NT2/D1 (cell line): ENCODE results near the gene NPC1.
"Not testable (repeated sequence)": the region's sequence is repeated elsewhere in the genome, so short reads cannot be mapped to it uniquely, and the experiment has no call there.

Experiments used
- DNase-seq: peaks from one replicate; pipeline ENCODE4 v3.0.0-alpha.2; 2011; ENCODE audit warnings: low read depth, low spot score
- H3K27me3 ChIP-seq: 2 replicates; pipeline ENCODE4 v1.6.0; 2011; ENCODE audit warnings: mild to moderate bottlenecking; ENCODE audit not compliant: insufficient read length, insufficient read depth
- H3K36me3 ChIP-seq: 2 replicates; pipeline ENCODE4 v1.6.1; 2011; ENCODE audit warnings: mild to moderate bottlenecking, low read length, mixed read lengths; ENCODE audit not compliant: insufficient read depth, insufficient read length
- H3K4me1 ChIP-seq: 2 replicates; pipeline ENCODE4 v1.5.1; 2011; ENCODE audit not compliant: insufficient read depth, insufficient read length
- H3K4me3 ChIP-seq: 2 replicates; pipeline ENCODE4 v1.5.1; 2011; ENCODE audit warnings: low read depth; ENCODE audit not compliant: insufficient read length
- H3K9ac ChIP-seq: 2 replicates; pipeline ENCODE4 v1.6.0; 2011; ENCODE audit warnings: low read depth; ENCODE audit not compliant: insufficient read length
- H3K9me3 ChIP-seq: 2 replicates; pipeline ENCODE4 v1.5.1; 2011; ENCODE audit warnings: mild to moderate bottlenecking, low read length; ENCODE audit not compliant: insufficient read depth
- SUZ12 ChIP-seq: IDR thresholded peaks from 2 replicates; pipeline ENCODE4 v1.6.1; 2011; ENCODE audit not compliant: insufficient read length, insufficient read depth; ENCODE audit errors: extremely low read depth
- YY1 ChIP-seq: IDR thresholded peaks from 2 replicates; pipeline ENCODE4 v1.6.1; 2011; ENCODE audit not compliant: insufficient read length, insufficient read depth
- ZNF274 ChIP-seq: IDR thresholded peaks from 2 replicates; pipeline ENCODE4 v1.6.1; 2011; ENCODE audit warnings: mild to moderate bottlenecking, low read depth, low read length

Gene NPC1

DNA sequence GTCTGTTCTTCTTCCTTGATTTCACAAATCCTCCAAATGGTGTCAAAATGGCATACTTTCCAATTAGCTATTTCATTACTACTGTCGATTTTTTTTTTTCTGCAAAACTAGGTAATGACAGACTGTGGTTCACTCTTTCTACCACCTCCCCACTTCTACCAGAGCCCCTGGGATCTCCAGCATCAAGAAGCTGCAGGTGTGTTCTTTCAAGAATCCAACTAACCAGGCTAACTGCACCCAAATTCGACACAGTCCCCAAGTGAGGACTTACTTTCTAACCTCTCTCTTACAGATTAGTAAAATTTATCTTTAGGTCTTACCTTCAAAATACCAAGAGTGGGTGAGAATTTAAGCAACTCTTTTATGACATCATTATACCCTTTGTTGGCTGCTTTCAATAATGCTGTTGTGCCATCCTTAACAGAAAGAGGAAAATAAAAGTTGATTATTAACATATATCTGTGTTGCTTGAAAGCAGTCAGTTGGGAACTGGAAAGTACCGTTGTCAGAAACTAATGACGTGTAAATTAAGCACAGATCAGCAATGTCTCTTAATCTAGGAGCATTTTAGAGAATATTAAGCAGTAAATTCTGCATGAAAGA, 31.2 kb upstream of the NPC1 start:
- peaks cover 46% of the 10 kb centered on the region for H3K27me3 ChIP-seq
- no peak overlapping the region for H3K4me3 ChIP-seq
- H3K9me3 ChIP-seq, result no peaks in the 10 kb centered on the region
- H3K4me1 ChIP-seq, result no peaks in the 10 kb centered on the region
- no peaks in the 10 kb centered on the region for H3K36me3 ChIP-seq
- no peak overlapping the region for H3K9ac ChIP-seq
- no peak for DNase-seq
- TF ChIP-seq ZNF274 (no peak), SUZ12 (no peak), YY1 (no peak)

- Histone ChIP-seq H3K36me3 (no peaks in the 10 kb centered on the region), H3K9ac (no peak overlapping the region), H3K27me3 (peaks cover 37% of the 10 kb centered on the region), H3K4me3 (no peak overlapping the region), H3K9me3 (no peaks in the 10 kb centered on the region), H3K4me1 (no peaks in the 10 kb centered on the region)
- TF ChIP-seq YY1, result no peak
- TF ChIP-seq ZNF274, result no peak
- TF ChIP-seq SUZ12, result no peak
- no peak for DNase-seq
Measured at GRCh38 chr18:23616258-23616657, 30.0 kb upstream of the NPC1 start.

- TF ChIP-seq SUZ12, result no peak
- TF ChIP-seq ZNF274, result no peak
- TF ChIP-seq YY1, result no peak
- Histone ChIP-seq H3K36me3 (no peaks in the 10 kb centered on the region), H3K9ac (no peak overlapping the region), H3K27me3 (peaks cover 23% of the 10 kb centered on the region), H3K4me1 (no peaks in the 10 kb centered on the region), H3K4me3 (no peak overlapping the region), H3K9me3 (no peaks in the 10 kb centered on the region)
- DNase-seq, result no peak
Measured at GRCh38 chr18:23614891-23615290, 28.6 kb upstream of the NPC1 start.

GRCh38 chr18:23614413-23614812, 28.1 kb upstream of the NPC1 start:
- Histone ChIP-seq H3K4me1 (no peaks in the 10 kb centered on the region), H3K4me3 (no peak overlapping the region), H3K9ac (no peak overlapping the region), H3K27me3 (peaks cover 19% of the 10 kb centered on the region), H3K9me3 (no peaks in the 10 kb centered on the region), H3K36me3 (no peaks in the 10 kb centered on the region)
- DNase-seq, result no peak
- TF ChIP-seq SUZ12, result no peak
- TF ChIP-seq ZNF274, result no peak
- TF ChIP-seq YY1, result no peak

DNA sequence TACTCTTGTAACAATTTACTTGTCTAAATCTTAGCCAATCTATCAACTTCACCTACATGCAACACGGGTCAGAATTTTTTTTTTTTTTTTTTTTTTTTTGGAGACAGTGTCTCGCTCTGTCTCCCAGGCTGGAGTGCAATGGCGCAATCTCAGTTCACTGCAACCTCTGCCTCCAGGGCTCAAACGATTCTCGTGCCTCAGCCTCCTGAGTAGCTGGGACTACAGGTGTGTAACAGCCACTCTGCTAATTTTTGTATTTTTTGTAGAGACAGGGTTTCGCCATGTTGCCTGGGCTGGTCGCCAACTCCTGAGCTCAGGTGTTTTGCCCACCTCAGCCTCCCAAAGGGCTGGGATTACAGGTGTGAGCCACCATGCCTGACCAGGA, 26.8 kb upstream of the NPC1 start:
- peaks cover 12% of the 10 kb centered on the region for H3K27me3 ChIP-seq
- H3K36me3 ChIP-seq, H3K9me3 ChIP-seq, DNase-seq, H3K9ac ChIP-seq, H3K4me1 ChIP-seq, H3K4me3 ChIP-seq: not testable (repeated sequence)

GRCh38 chr18:23612434-23613090, 26.3 kb upstream of the NPC1 start:
- no peak for DNase-seq
- H3K27me3 ChIP-seq, result peaks cover 7% of the 10 kb centered on the region
- TF ChIP-seq SUZ12 (no peak), YY1 (no peak)
- H3K9me3 ChIP-seq, result no peaks in the 10 kb centered on the region
- H3K36me3 ChIP-seq, result no peaks in the 10 kb centered on the region
- no peak overlapping the region for H3K9ac ChIP-seq
- H3K4me3 ChIP-seq, result no peak overlapping the region
- H3K4me1 ChIP-seq, result no peaks in the 10 kb centered on the region

DNA sequence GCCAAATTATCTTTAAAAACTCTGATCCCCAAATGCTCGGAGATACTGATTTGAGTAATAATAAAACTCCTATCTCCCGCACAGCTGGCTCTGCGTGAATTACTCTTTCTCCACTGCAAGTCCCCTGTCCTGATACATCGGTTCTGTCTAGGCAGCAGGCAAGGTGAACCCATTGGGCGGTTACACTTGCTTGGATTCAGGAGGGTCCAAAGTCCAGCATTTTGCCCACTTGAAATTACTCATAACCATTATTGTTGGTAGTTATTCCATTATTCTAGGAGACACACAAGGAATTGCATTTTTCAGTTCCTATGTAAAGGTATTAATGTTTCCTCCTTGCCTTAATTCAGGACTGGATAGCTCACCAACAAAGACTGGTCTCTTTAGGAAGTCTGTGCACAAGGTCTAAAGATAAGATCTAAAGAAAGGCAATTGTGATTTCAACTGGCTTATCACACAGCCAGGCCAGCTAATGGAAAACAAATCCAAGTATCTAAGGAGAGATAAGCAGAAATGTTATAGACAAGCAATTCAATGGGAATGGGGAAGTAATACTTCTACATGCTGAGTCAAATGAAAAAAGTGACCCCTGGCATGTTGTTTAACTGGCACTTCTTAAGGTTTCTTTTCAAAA, 23.2 kb upstream of the NPC1 start:
- no peaks in the 10 kb centered on the region for H3K4me1 ChIP-seq
- H3K4me3 ChIP-seq, result no peak overlapping the region
- H3K9me3 ChIP-seq, result no peaks in the 10 kb centered on the region
- no peaks in the 10 kb centered on the region for H3K27me3 ChIP-seq
- H3K9ac ChIP-seq, result no peak overlapping the region
- TF ChIP-seq YY1 (no peak), SUZ12 (no peak), ZNF274 (no peak)
- DNase-seq, result no peak
- no peaks in the 10 kb centered on the region for H3K36me3 ChIP-seq
